Ishikawa (cell line): ENCODE measurements around the gene TPCN2.

Source experiments
- CEBPB ChIP-seq: IDR thresholded peaks from 2 replicates; pipeline ENCODE4 v1.6.1; 2012
- CREB1 ChIP-seq: IDR thresholded peaks from 2 replicates; pipeline ENCODE4 v1.6.1; 2012; ENCODE audit warnings: low read depth
- EGR1 ChIP-seq: IDR thresholded peaks from 2 replicates; pipeline ENCODE4 v1.6.1; 2012
- EP300 ChIP-seq: IDR thresholded peaks from 2 replicates; pipeline ENCODE4 v1.6.1; 2012; ENCODE audit warnings: borderline replicate concordance
- FOXM1 ChIP-seq: IDR thresholded peaks from 2 replicates; pipeline ENCODE4 v1.6.1; 2012; ENCODE audit warnings: low read depth, borderline replicate concordance
- NFIC ChIP-seq: IDR thresholded peaks from 2 replicates; pipeline ENCODE4 v1.6.1; 2012
- RAD21 ChIP-seq: IDR thresholded peaks from 2 replicates; pipeline ENCODE4 v1.6.1; 2012; ENCODE audit warnings: low read depth
- TAF1 ChIP-seq: IDR thresholded peaks from 2 replicates; pipeline ENCODE4 v1.6.1; 2012; ENCODE audit warnings: low read depth, mild to moderate bottlenecking
- TCF12 ChIP-seq: IDR thresholded peaks from 2 replicates; pipeline ENCODE4 v1.6.1; 2012; ENCODE audit warnings: low read depth
- TEAD4 ChIP-seq: IDR thresholded peaks from 2 replicates; pipeline ENCODE4 v1.6.1; 2012
- YY1 ChIP-seq: IDR thresholded peaks from 2 replicates; pipeline ENCODE4 v1.6.1; 2012; ENCODE audit warnings: low read depth
- ZBTB7A ChIP-seq: IDR thresholded peaks from 2 replicates; pipeline ENCODE4 v1.6.1; 2012; ENCODE audit warnings: low read depth
- TF ChIP-seq, protein P1 (sequence below): IDR thresholded peaks from 2 replicates; pipeline ENCODE4 v1.6.1; 2012
- TF ChIP-seq, protein P2 (sequence below): IDR thresholded peaks from 2 replicates; pipeline ENCODE4 v1.6.1; 2012; ENCODE audit warnings: low read depth, mild to moderate bottlenecking
- TF ChIP-seq, protein P3 (sequence below): IDR thresholded peaks from 2 replicates; pipeline ENCODE4 v1.6.1; 2012

TPCN2 gene

DNA sequence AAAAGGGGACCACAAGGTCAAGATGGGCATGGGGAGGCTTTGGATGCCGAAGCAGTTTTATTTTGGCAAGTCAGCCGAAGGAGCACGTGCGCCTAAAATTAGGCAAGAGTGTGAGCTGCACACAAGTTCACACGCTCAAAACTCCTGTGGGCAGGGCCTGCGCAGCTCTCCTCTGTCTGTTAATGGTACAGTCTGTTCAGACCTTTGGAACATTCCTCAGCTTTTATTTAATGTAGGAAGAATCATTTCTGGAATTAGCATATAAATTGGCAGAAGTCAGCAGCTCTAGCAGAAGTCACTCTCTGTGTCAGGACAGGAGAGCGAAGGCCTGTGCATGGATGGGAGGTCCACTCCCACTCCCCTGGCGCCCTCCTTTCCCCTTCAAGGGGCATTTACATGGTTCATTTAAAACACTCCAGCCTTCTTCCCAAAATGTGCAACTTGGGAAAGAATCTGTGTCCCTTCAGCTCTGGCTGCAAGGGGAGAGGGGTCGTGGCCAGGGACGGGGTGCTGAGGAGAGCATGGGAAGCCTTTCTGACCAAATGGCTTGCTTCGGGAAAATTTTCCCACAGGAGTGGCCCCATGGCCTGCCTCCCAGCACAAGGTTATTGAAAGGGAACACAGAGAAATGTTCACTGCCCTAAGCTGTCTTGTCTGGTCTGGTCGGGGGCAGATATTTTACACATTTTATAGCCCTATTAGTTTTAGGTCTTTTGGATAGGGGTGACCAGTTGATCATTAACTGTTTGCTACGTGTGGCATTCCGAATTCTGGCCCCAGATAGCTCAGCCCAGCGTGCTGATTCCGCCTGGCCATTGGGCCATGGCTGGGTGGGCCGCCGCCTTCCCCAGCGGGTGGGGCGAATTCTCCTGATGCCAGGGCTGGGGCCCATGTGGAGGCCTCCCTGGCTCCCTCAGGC, 63.2 kb downstream of the TPCN2 start:
- TF ChIP-seq, protein P1, sequence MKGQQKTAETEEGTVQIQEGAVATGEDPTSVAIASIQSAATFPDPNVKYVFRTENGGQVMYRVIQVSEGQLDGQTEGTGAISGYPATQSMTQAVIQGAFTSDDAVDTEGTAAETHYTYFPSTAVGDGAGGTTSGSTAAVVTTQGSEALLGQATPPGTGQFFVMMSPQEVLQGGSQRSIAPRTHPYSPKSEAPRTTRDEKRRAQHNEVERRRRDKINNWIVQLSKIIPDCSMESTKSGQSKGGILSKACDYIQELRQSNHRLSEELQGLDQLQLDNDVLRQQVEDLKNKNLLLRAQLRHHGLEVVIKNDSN, result no peak

DNA sequence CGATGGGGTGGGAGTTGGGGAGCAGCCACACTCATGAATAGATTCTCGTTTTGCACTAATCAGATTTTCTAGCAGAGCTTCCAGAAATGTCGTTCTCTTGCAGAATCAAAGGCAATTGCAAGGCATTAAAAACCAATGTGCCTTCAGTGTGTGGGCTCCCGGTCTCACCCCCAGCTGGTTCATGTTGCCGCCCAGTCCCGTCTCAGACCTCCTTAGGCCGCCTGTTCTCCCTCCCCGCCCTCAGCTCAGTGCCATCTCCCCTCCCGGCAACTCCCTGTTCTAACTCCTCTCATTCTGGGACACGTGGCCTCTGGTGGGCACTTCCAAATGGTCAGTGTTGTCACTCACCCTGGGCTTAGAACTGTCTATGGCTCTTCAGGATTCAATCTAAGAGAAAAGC, 64.5 kb downstream of the TPCN2 start:
- TF ChIP-seq, protein P1, result no peak
- no peak for TF ChIP-seq YY1
- no peak for TF ChIP-seq TCF12
- TF ChIP-seq, protein P2, sequence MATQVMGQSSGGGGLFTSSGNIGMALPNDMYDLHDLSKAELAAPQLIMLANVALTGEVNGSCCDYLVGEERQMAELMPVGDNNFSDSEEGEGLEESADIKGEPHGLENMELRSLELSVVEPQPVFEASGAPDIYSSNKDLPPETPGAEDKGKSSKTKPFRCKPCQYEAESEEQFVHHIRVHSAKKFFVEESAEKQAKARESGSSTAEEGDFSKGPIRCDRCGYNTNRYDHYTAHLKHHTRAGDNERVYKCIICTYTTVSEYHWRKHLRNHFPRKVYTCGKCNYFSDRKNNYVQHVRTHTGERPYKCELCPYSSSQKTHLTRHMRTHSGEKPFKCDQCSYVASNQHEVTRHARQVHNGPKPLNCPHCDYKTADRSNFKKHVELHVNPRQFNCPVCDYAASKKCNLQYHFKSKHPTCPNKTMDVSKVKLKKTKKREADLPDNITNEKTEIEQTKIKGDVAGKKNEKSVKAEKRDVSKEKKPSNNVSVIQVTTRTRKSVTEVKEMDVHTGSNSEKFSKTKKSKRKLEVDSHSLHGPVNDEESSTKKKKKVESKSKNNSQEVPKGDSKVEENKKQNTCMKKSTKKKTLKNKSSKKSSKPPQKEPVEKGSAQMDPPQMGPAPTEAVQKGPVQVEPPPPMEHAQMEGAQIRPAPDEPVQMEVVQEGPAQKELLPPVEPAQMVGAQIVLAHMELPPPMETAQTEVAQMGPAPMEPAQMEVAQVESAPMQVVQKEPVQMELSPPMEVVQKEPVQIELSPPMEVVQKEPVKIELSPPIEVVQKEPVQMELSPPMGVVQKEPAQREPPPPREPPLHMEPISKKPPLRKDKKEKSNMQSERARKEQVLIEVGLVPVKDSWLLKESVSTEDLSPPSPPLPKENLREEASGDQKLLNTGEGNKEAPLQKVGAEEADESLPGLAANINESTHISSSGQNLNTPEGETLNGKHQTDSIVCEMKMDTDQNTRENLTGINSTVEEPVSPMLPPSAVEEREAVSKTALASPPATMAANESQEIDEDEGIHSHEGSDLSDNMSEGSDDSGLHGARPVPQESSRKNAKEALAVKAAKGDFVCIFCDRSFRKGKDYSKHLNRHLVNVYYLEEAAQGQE, result no peak
- TF ChIP-seq NFIC, result no peak
- no peak for TF ChIP-seq FOXM1
- TF ChIP-seq RAD21, result no peak
- TF ChIP-seq TAF1, result no peak
- no peak for TF ChIP-seq ZBTB7A
- TF ChIP-seq EP300, result no peak
- TF ChIP-seq TEAD4, result no peak
- TF ChIP-seq CEBPB, result no peak
- TF ChIP-seq, protein P3, sequence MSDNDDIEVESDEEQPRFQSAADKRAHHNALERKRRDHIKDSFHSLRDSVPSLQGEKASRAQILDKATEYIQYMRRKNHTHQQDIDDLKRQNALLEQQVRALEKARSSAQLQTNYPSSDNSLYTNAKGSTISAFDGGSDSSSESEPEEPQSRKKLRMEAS, result no peak
- TF ChIP-seq CREB1, result no peak
- no peak for TF ChIP-seq EGR1

DNA sequence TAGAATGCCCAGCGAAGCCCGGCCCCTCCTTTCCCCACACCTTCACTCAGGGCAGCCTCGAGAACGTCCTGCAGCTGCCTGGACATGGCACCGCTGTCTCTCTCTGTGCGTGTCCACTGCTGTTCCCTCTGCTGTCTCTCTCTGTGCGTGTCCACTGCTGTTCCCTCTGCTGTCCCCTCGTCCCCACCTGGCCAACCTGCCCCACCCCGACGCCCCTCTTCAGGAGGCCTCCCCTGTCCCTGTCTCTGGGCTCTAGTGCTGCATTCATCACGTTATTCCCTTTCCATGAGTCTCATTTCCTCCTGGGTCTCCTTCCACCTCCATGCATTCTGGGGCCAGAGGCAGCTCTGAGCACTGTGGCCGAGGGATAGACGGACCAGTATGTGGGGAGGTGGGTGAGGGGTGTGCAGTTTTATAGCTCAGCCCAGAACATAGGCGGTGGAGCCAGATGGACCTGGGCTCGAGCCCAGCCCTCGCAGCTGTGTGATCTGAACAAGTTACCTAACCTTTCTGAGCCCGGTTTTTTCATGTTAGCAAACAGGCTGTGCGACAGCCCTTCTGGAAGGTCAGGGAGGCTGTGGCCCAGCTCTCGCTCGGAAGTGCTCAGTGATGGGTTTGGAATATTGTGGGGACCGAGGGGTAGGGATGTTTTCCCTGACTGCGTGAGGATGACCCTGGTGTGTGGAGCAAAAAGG, 65.1 kb downstream of the TPCN2 start:
- TF ChIP-seq FOXM1 (no peak), TAF1 (no peak), NFIC (no peak), EP300 (no peak), ZBTB7A (no peak), EGR1 (no peak), YY1 (no peak), RAD21 (no peak), CEBPB (no peak)
- TF ChIP-seq, protein P2, result no peak
- TF ChIP-seq, protein P3, result no peak
- TF ChIP-seq, protein P1, result no peak

DNA sequence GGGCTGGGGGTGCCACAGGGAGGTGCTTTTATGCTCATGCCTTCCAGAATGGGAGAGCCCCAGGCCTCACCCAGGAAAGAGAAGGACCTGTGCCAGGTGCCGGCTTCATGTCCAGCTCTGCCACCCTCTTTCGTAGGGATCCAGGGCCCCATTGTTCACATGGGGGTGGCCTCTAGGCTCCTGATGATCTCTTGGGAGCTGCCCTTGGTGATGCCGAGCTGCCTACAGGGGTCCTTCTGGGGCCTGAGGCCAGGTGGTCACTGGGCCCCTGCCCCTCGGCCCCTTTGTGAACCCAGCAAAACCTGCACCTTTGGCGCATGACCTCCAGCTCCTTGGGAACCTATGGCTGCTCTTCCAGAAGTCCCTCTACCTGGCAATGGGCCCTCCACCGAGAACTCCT, 65.6 kb downstream of the TPCN2 start:
- TF ChIP-seq RAD21, result no peak
- no peak for TF ChIP-seq EP300
- no peak for TF ChIP-seq TAF1
- TF ChIP-seq YY1, result no peak
- TF ChIP-seq FOXM1, result no peak
- TF ChIP-seq, protein P3, result no peak

DNA sequence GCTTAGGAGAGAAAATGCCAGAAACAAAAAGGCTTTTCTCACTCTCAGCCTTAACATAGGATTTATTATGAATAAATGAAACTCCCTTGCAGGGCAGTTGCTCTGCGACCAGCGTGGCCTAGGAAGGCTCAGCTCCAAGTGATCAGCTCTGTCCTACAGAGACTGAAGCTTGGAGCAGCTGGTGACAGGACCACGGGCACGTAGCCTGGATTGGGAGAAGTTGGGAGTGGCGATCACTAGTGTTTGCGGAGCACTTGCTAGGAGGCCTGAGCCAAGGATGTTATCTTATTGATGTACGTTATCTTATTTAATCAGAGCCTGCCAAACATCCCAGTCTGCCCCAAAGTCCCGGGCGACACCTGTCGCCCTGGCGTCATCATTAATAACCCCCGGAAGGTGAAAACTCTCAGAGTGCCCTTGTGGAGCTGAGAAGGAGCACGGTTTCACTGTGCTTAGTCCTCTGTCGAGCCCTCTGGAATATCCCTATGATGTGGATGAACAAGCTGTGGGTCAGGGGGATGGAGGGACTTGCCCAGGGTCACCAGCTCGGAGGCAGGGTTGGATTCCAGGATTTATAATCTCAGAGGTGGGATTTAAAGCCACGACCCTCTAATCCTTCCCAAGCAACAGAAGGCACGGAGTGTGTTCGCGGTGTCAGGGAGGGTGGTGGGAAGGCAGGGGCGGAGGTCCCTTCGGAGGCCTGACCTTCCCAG, 66.2 kb downstream of the TPCN2 start:
- TF ChIP-seq ZBTB7A, result 0 out of 2 replicates have a peak, but pooled peaks have one; percentile 75
- TF ChIP-seq NFIC, result no peak
